Thyroid gland (tissue), 4 donors: ENCODE data around the gene MIER3.
A peak's percentile ranks its signal among the peaks of the same experiment; 100 is the strongest.

ENCODE experiments used
- POLR2A ChIP-seq, 2 donors: fragments of 450-650 bp; IDR thresholded peaks; one replicate each; pipeline ENCODE4 v1.6.1; 2017; ENCODE audit warnings: antibody characterized with exemption in 2 of 2, mild to moderate bottlenecking in 2 of 2, moderate library complexity in 1 of 2
- TF ChIP-seq, protein P1 (sequence below), 6 experiments: fragments of 200-600 bp in 3 of 6; fragments of 450-650 bp in 3 of 6; sonication (generic) in 3 of 6; IDR thresholded peaks; one replicate each; pipeline ENCODE4 v1.5.1; 2016 to 2019; ENCODE audit warnings: antibody characterized with exemption in 6 of 6, mild to moderate bottlenecking in 2 of 6, inconsistent platforms in 1 of 6, moderate library complexity in 1 of 6

DNA sequence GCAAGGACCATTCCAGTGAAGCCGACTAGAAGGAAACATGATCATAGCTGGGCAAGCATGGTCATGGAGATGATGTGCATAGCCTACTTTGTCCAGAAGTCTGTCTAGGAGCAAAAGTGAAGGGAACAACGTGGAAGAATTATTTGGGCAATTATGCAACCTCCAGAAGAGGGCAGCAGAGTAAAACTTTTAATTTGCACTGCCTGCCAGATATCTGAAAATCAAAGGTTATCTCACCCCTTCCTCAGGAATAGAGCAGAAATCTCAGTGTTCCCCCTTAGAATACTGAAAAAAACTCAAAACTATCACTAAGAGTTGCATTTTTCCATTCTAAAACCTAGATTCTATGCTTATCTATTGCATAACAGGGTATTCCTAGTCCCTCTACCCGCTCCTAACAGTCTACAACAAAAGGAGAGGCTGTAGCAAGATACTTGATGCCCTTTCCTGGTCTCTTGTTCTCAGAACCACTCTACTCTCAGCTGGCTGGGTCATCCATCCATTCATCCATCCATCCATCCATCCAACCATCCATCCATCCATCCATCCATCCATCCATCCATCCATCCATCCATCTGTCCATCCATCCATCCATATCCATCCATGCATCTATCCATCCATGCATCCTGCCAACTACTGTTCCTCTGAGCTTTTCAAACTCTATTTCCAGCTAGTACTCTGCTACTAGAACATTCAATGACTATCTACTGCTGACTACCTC lies 50.9 kb downstream of the MIER3 start:
- TF ChIP-seq, protein P1, sequence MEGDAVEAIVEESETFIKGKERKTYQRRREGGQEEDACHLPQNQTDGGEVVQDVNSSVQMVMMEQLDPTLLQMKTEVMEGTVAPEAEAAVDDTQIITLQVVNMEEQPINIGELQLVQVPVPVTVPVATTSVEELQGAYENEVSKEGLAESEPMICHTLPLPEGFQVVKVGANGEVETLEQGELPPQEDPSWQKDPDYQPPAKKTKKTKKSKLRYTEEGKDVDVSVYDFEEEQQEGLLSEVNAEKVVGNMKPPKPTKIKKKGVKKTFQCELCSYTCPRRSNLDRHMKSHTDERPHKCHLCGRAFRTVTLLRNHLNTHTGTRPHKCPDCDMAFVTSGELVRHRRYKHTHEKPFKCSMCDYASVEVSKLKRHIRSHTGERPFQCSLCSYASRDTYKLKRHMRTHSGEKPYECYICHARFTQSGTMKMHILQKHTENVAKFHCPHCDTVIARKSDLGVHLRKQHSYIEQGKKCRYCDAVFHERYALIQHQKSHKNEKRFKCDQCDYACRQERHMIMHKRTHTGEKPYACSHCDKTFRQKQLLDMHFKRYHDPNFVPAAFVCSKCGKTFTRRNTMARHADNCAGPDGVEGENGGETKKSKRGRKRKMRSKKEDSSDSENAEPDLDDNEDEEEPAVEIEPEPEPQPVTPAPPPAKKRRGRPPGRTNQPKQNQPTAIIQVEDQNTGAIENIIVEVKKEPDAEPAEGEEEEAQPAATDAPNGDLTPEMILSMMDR (IDR thresholded peaks at IDR 0.05), result peak; percentile 45 to 77 (median 56)
- no peak for TF ChIP-seq POLR2A (IDR thresholded peaks at IDR 0.05)
